Thyroid gland (tissue), 4 donors: ENCODE measurements around the gene DNAH9.

Experiments
- POLR2A ChIP-seq, 2 donors: fragments of 450-650 bp; IDR thresholded peaks; one replicate each; pipeline ENCODE4 v1.6.1; 2017; ENCODE audit warnings: antibody characterized with exemption in 2 of 2, mild to moderate bottlenecking in 2 of 2, moderate library complexity in 1 of 2
- TF ChIP-seq, protein P1 (sequence below), 6 experiments: fragments of 200-600 bp in 3 of 6; fragments of 450-650 bp in 3 of 6; sonication (generic) in 3 of 6; IDR thresholded peaks; one replicate each; pipeline ENCODE4 v1.5.1; 2016 to 2019; ENCODE audit warnings: antibody characterized with exemption in 6 of 6, mild to moderate bottlenecking in 2 of 6, inconsistent platforms in 1 of 6, moderate library complexity in 1 of 6

DNA sequence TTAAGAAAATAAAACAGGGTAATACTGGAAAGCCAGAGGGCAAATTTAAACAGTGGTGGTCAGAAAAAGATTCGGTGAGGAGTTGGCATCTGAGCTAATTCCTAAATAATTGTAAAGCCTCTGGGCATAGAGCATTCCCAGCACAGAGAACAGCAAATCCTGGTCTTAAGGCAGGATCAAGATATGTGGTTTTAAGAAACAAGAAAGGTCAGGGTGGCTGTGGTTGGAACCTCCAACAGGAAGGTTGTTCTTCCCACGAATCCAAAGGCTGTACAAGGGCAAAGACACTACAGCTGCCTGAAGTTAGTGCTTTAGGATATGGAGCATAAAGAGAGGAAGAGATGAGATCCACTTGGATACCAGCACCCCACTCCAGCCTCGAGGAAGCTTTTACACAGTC lies 284.4 kb downstream of the DNAH9 start:
- TF ChIP-seq, protein P1, sequence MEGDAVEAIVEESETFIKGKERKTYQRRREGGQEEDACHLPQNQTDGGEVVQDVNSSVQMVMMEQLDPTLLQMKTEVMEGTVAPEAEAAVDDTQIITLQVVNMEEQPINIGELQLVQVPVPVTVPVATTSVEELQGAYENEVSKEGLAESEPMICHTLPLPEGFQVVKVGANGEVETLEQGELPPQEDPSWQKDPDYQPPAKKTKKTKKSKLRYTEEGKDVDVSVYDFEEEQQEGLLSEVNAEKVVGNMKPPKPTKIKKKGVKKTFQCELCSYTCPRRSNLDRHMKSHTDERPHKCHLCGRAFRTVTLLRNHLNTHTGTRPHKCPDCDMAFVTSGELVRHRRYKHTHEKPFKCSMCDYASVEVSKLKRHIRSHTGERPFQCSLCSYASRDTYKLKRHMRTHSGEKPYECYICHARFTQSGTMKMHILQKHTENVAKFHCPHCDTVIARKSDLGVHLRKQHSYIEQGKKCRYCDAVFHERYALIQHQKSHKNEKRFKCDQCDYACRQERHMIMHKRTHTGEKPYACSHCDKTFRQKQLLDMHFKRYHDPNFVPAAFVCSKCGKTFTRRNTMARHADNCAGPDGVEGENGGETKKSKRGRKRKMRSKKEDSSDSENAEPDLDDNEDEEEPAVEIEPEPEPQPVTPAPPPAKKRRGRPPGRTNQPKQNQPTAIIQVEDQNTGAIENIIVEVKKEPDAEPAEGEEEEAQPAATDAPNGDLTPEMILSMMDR (IDR thresholded peaks at IDR 0.05) = no peak
- TF ChIP-seq POLR2A (IDR thresholded peaks at IDR 0.05) = no peak
